Activated CD8-positive, alpha-beta memory T cell treated with anti-CD3 and anti-CD28 coated beads, Interleukin-2, amount 50 U/mL, for 24 hours (primary cell): ENCODE measurements around the gene CTNNA1.

Source experiments
- DNase-seq: peaks from one replicate; pipeline ENCODE4 v3.0.0-alpha.2; 2020; ENCODE audit errors: extremely low read depth

Gene CTNNA1

GRCh38 chr5:138930371-138931097, 177.3 kb downstream of the CTNNA1 start:
- DNase-seq = no peak

GRCh38 chr5:138932171-138932810, 179.1 kb downstream of the CTNNA1 start:
- no peak for DNase-seq

DNA sequence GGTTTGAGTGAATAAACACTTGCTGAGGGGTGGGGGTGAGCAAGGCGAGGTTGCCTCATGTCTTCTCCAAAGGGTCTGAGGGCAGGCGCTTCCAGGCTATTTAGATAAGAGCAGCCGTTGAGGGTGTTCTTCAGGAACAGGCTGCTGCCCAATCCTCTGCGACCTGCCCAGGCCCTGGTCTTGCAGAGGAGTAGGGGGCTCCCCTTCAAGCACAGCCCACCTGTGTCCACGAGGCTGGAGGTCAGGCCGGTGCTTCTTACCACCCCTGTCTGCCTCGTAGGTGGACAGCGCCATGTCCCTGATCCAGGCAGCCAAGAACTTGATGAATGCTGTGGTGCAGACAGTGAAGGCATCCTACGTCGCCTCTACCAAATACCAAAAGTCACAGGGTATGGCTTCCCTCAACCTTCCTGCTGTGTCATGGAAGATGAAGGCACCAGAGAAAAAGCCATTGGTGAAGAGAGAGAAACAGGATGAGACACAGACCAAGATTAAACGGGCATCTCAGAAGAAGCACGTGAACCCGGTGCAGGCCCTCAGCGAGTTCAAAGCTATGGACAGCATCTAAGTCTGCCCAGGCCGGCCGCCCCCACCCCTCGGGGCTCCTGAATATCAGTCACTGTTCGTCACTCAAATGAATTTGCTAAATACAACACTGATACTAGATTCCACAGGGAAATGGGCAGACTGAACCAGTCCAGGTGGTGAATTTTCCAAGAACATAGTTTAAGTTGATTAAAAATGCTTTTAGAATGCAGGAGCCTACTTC, 180.5 kb downstream of the CTNNA1 start:
- no peak for DNase-seq

DNA sequence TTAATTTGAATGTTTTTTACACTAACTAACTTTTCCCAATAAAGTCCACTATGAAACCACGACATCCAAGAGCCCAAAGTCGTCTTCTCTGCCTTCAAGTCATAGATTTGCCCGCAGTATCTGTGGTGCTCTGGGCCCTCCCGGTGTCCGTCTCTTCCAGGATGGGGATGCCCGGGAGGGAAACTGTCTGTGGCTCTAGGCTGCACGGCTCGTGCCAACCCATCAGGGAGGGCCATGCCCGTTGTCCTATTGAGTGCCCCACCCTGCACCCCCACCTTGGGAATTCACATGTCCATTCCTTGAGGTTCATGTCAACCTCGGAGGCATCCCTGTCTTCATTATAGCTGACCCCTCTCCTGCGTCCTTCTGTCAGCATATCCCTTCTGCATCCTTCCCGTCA, 181.7 kb downstream of the CTNNA1 start:
- DNase-seq = no peak

DNA sequence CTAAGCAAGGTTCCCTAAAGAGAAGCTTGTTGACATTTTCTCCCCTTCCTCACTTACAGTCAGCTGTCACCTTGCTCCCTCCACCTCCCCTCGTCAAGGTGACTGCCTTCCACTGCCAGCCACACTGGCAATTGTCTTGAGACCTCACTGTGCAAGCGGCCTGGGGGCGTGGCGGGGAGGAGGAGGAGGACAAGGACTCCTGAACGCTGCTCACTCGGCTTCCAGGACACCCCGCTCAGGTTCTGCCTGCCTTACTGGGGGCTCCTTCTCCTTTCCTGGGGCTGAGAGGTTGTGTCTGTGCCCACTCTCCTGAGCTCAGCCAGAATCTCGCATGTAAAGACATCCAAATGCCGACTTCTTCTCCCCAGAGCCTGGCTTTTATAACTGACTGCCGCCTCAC, 182.2 kb downstream of the CTNNA1 start:
- DNase-seq = no peak

DNA sequence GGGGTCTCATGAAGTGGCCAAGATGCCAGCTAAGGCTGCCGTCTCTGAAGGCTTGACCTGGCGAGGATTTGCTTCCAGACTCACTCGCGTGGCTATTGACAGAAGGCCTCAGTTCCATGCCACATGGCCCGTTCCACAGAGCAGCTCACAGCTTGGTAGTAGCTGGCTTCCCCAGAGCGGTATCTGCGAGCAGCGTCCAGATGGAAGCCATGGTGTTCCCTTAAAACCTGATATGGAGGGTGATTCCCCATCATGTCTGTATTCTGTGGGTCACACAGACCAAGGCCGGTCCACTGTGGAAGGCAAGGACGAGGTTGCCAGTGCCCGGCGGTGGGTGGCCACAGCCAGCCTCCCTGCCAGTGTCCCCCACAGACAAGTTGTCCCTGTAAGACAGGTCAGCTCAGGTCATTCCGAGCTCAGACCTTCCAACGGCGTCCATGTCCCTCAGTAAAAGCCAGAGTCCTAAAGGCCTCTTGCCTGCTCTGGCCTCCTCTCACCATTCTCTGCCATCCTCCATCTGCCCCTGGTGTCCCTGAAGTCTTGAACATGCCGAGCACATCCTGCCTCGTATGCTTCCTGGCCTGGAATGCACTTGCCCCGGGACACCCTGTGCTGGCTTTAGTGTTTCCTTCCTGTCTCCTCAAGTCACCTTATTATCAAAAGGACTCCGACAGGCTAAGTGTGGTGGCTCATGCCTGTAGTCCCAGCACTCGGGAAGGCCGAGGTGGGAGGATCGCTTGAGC, 183.2 kb downstream of the CTNNA1 start:
- no peak for DNase-seq

DNA sequence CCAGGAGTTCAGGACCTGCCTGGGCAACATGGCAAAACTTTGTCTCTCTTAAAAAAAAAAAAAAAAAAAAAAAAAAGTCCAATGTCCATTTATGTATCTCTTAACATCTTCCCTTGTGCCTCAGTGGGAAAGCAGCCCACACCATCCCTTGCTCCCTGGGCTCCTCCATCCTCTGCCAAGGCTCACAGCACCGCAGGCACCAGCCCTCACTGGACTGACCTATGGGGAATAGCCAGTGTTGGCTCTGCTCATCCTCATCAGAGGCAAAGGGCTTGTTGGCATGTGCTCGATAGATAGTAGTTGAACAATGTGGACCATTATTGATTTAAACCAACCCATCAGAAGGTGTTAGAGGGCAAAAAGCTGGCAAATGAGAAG, 183.7 kb downstream of the CTNNA1 start:
- DNase-seq = no peak

DNA sequence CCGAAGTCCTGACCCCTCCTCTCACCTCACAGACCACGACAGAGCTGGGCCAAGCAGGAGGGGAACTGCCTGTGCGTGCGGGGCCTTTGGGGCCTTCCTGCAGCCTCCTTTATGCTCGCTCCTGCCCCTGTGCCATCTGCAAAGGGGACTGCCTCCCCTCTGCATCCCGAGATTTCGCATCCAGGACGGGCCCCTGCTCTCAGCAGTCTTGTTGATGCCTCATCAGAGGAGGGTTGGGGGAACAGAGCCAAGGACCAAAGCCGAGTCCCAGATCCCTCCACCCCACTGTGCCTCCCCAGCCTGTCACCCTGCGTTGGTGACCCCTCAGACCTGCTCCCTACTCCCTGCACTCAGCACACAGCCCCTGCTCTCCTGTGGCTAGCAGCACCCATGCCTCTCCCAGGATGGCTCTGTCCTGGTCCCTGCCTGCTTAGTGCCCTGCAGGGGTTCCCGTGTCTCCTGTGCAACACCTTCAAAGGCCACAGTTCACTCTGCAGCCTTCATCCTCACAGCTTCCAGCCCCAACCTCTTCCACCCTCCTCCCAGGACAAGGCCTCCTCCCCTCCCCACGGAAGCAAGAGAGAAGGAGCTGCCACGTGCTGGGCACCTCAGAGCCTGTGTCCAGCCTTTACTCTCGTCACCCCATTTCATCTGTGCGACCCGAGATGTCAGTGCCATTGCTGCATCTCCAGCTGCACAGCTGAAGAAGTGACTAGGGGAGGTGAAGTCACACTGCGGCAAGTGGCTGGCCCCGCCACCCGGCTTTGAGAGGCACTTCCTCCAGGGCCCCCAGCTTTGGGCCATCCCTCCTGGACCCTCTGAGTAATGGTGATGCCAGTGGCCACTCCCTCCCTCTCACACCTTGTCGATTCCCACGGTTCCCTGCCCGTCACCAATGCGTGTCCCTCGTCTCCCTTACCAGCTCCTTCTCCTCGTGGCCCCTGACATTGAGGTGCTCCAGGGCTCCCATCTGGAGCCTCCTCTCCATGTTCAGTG, 184.5 kb downstream of the CTNNA1 start:
- no peak for DNase-seq

DNA sequence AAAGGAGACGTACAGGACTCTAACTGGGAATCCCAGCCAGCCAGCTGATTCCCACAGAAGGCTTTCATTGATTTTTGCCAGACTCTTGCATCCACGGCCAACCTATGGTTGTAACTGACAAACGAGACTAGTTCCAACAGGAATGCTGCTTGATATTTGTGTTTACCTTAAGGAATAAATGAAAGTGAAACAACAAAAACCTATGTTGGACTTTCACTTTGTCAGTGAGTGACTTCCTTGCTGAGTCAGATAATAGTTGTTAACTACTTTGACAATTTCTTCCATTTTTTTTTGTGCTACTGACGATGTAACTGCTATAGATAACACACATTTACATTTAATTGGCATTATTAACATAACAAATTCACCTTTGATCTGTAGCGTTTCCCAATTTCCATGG, 185.3 kb downstream of the CTNNA1 start:
- DNase-seq = no peak

- DNase-seq = no peak
These were observed 188.8 kb downstream of the CTNNA1 start for GRCh38 chr5:138942066-138942465.

DNA sequence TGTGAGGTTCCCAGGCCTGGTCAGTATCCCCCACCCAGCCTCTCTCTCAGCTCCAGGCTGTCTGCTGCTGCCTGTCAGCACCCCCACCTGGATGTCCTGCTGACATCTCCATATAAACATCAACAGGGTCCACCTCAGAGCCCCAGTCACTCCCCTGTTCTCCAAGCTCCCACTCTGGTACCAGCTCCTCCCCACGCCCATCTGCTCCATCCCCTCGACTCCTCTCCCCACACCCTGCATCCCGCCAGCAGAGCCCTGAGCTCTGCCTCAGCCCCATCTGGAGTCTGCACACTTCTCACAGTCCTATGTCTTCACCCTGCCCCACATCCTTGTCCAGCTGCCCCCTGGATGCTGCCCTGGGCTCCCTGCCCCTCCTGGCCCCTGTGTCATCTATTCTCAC, 189.6 kb downstream of the CTNNA1 start:
- no peak for DNase-seq

DNA sequence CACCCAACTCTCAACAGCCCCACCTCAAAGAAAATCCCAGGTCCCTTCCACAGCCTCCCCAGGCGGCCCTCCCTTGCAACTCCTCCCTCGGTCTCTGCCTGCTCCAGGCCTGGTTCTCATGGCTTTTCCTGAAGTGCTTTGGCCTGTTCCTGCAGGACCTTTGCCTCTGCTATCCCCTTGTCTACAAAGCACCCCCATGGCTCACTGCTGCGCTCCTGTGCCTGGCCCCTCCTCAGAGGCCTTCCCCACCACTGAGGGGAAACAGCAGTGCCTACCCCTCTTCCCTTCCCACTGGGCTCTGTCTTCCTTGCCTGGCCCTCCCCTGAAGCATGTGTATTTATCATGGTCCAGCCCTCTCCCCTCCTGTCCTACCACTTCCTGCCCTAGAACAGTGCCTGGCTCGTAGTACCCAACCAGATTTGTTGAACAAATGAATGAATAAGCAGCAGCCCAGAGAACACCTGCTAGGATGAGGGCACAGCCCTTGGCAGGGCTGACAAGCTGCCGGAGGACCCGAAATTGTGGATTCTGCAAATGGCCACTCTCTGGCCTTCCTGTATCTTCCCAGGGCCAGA, 190.5 kb downstream of the CTNNA1 start:
- DNase-seq = no peak

DNA sequence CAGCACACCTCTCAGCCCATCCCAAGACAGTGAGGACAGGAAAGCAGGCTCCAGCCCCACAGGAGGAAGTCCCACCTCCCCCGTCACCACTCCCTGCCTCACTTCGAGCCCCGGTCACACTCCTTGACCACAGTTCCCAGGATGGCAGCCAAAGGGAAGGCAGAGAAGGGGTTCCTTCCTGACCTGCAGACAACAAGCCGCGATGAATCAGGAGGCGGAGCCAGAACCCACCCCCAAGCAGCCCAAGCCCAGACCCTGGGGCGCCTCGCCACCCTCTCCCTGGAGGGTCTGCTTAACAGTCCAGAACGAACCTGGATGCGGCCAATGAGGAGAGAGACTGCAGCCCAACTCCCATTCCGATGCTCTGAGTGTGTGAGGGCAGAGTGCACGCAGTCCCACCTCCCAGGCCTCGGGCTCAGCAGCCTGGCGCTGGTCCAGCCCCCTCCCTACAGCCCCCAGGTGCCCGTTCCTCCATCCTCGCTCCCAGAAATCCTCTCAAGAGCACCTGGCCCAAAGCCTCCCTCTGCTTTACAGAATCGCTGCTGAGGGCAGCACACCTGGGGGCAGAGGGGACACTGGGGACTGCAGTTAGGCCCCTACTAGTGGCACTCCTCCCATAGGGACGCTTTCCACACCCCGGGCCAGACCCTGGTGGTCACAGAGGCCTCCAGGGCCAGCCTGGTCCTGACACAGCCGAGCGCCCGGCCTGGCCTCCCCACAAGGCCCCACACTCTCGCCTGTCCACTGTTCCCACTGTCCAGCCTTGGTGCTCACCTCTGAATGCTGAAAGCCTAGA, 191.5 kb downstream of the CTNNA1 start:
- DNase-seq = no peak

- no peak for DNase-seq
These were observed 192.4 kb downstream of the CTNNA1 start for GRCh38 chr5:138945421-138946240.

GRCh38 chr5:138946241-138946623, 193.0 kb downstream of the CTNNA1 start:
- no peak for DNase-seq

GRCh38 chr5:138946831-138947560, 193.8 kb downstream of the CTNNA1 start:
- no peak for DNase-seq

DNA sequence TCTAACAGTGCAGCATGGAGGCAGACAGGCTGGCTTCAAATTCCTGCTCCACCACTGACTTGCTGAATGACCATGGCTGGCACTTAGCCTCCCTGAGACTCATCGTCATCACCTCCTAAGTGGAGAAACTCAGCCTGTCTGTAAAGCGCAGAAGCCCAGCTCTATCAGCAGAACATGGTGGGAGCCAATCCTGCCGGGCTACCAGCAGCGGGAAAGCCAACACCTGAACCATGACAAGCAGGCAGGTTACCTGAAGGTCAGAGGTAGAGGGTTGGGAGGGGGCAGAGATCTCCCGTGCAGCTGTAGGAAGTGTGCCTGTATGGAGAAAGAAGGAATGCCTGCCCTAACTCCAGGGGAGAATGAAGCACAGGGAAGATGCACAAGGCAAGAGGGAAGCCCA, 194.6 kb downstream of the CTNNA1 start:
- DNase-seq = no peak
